SIG-M5 treated with dmso at 0.1 percent for 504 hours (cell line): Measurements from ENCODE around the gene HS6ST2.

Experiments used
- DNase-seq: peaks from one replicate; lab custom pipeline; 2025; ENCODE audit not compliant: unreplicated experiment; lab: John Stamatoyannopoulos, UW

Gene HS6ST2

DNA sequence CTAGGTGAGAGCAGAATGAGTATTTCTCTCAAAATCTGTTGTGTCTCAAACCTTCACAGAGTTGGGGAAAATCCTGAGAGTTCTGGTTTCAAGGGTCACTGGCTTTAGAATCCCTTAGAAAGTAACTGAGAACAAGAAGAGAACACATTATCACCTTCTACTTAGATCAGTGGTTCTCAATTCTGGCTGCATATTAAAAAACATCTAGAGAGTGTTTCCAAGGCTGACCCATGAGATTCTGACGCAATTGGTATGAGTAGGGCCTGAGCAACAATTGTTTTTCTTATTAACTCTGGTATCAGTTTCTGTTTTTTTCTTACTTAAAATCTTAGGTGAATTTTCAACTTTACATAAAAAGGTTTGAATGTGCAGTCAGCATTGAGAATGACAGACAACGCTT, 212.8 kb downstream of the HS6ST2 start:
- no peak for DNase-seq

DNA sequence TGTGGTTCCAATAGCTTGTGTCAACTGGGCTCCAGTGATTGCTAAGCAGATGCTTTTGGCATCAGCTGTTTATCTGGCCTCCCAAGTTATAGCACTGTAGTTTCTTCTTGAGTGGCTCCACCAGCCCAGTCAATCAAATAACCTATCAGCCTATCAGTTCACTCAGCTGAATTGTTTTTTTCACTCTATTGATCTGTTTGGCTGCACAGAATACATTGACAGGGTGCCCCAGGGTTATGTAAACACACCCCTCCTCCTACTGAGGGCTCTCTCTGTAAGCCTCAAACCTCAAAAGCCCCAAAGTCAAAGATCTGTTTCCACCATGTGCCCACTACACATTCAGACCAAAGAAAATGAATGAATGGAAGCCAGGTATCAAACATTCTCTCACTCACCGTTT, 214.0 kb downstream of the HS6ST2 start:
- no peak for DNase-seq

DNA sequence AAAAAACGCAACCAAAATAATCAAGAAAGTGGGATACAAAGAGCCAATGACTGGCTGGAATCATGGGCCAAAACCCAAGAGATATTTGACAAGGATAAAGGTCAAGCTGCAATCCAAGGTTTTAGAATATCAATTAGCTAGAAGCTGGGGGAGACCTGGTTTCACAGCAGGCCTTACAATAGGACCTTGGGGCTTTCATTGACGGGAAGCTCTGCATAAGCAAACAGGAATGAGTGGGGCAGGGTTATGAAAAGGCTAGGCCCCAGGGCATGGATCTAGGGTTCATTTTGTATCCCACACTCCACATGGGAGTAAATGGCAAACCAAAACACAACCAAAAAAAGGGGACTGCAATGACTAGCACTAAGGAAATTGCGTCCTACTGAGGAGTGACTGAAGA, 215.3 kb downstream of the HS6ST2 start:
- no peak for DNase-seq

DNA sequence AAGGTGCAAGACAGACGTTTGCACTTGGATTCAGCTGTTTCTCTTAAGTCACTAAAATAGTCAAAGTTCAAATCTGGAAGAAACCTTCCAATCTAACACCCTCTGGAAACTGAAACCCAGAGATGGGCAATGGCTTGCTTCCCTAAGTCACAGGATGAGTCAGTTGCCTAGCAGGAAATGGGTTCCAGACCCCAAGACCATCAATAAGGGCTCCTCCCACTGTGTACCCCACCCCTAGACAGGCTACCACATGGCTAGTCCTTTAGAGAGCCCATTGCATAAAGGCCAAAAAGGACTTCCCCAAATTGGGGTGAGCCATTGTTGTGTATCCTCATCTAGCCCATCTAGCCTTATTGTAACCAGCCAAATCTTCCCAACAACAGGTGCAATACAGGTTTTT, 216.2 kb downstream of the HS6ST2 start:
- no peak for DNase-seq

DNA sequence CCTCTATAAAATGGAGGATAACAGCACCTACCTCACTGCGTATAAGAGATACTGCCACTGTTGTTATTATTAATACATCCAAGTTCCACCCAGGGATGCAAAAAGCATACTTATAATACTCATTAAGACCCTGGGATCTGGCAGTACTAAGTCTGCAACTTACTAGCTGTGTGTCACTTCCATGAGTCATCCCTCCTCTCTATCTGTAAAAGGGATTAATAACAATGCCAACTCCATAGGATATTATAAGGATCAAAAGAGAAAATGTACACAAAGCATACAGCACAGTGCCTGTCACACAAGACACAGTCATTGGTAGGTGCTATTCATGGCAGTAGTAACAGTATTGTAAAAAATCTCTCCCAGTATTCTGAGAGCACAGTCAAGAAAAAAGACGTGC, 216.7 kb downstream of the HS6ST2 start:
- no peak for DNase-seq

DNA sequence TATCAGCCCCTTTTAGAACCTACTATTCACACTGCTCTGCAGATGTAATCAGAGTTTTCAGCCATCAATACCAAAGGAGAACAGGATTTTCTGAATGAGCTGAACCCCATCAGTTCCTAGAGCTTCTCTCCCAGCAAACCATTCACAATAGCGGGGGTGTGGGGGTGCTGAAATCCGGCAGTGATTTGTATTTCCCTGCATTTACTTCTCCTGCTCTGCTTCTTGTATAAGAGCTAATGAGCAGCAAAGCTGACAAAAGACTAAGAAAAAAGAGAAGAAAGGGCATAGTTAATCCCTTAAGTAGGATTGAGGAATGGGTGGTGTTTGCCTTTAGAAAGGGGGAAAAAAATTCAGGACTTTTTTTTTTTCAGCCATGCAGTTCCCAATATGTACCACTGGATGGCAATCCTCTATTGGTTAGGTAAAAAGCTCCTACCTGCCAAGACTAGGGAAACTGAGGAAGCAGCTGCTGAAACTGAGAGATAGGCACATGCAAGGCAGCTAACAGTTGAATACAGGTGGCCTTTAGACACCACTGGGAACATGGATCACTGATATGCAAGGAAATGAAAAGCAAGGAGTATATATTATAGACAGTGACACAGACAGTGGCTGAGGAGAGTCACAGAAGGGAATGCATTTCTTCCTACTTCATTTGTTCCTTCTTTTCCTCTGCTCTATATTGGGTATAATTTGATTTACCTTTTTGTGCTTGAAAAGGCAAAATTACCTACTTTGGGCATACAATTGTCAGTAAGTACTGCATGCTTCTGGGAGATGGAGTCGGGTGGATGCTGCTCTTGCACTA, 217.9 kb downstream of the HS6ST2 start:
- DNase-seq, result no peak

DNA sequence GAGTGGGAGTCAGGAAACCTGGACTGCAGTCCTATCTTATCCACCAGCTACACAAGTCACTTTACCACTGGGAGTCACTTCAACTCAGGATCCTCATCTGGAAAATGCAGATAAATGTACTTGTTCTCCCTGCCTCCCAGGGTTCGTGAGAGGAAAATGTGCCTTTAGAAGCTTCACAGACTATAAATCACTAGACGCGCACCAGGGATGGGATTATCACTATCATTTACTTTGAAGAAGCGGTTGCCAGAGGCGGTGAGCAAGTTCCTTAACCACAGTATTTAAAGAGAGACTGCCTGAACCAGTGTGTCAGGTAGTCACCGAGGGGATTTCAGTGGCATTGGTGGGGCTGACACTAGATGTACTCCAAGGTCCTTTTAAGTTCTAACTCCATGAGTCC, 219.5 kb downstream of the HS6ST2 start:
- DNase-seq, result no peak

DNA sequence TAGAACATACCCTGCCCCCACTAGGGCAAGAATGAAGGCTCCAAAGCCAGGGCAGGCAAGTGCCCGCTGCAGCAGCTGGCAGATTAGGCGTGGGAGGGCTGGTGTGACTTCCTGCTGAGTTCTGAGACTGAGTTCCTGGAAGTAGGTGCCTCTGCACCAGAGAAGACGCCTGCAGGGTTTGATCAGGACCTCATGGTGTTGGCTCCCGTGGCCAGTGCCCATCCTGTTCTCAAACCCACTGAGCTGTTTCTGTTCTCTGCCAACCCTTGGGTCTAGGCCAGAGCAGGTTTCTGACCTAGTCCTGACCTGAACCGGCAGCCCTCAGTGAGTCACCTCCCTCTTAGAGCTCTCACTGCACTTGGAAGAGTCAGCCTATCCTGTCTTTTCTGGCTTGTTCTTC, 220.7 kb downstream of the HS6ST2 start:
- DNase-seq, result no peak

DNA sequence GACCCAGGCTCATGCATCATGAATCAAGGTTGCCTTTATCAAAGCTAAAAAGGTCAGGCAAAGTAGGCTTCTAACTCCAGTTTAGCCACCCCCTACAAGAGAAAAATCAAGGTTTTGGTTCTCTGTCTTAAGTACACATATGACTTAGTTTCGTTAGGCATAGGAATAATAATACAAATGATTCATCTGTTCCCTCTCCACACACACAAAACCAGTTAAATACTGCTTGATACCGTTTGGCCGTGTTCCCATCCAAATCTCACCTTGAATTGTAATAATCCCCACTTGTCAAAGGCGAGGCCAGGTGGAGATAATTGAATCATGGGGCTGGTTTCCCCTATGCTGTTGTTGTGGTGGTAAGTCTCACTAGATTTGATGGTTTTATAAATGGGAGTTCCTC, 226.2 kb downstream of the HS6ST2 start:
- DNase-seq, result no peak

DNA sequence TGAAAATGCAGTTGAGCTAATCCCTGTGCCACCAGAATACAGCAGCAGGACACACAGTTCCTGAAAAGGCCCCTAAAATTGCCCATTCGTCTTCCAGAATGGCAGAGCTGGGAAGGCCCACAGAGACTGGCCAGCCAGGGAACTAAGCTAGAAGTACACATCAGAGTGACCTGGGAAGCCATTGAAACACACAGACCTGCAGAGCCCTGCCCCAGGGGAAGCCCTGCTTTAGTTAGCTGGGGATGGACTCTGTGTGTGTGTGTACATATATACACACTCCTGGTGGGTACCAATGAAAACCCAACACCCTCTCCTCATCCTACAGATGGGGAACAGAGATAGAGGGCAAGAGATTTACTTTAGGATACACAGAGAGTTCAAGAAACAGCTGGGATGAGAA, 227.7 kb downstream of the HS6ST2 start:
- DNase-seq, result no peak

DNA sequence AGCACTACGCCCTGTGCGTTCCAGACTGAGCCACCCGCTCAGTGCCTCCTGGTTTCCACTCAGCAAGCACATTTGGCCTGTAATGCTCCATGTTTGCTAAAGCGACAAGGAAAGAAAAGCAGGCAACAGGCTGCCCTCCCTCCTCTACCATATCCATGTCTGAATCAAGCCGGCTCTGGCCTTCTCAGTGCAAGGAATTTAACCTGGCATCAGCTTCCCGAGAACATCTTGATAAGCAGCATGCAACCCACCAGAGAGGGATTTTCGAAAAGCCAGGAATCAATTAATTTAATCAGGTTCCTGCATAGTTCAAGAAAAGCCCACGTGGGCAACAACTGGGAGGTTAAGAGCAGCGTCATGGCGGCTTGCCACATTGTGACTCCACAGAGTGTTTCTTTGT, 228.2 kb downstream of the HS6ST2 start:
- DNase-seq, result no peak

DNA sequence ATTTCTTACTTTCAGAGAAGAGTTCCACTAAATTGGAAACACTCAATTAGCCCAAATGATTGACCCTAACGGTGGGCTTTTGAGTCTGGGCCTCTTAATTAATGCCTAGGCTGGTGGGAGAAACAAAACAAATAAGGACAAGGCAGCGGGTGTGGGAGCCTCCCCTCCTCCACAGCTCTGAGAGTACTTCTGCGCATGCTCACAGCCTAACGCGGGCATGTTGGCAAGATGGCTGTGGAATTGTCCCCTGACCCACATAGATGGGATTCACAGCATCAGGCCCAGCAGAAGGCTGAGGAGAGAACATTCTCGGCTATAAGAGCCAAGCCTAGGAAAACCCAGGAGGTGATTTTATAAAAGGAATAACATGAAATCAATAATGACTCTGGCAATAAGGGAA, 230.1 kb downstream of the HS6ST2 start:
- DNase-seq, result no peak

DNA sequence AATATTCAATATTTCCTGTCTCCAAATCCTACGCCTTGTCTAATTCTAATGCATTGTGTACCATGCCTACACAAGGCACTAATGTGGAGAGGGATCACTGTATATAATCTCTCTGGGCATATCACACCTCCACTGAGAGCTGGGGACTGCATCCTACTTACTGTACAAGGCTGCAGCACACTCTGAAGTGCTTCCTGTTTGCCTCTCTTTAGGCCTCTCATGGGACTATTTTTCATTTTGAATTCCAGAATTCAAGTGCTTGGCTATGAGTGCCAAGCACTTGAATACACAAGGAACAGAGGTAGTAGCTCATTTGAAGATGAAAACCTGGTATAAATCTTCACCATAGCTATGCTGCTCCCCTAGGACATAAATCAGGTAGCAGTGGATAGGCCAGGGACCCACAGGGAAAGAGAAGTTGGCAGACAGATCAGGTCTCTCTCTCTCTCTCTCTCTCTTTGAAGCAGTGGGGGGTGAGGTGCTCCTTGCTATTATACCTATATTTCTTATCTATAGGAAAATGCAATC, 239.9 kb downstream of the HS6ST2 start:
- DNase-seq, result no peak

DNA sequence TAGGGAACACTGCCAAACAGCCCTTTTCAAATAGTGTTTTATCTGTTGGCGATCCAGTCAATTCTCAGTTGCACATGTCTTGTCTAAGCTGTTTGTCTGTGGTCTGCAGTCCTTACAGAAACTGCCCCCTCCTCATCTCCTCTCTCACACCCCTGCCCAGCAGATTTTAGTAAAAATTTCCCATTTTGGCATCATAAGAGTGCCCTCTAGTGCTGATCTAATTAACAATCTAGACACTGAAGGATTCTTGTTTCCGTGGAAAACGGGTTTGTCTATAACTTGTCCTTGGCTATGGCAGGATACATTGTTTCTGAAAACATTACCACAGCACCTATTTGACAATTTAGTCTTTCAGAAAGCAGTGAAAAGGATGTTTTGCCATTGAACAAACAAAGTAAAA, 242.4 kb downstream of the HS6ST2 start:
- DNase-seq, result no peak

DNA sequence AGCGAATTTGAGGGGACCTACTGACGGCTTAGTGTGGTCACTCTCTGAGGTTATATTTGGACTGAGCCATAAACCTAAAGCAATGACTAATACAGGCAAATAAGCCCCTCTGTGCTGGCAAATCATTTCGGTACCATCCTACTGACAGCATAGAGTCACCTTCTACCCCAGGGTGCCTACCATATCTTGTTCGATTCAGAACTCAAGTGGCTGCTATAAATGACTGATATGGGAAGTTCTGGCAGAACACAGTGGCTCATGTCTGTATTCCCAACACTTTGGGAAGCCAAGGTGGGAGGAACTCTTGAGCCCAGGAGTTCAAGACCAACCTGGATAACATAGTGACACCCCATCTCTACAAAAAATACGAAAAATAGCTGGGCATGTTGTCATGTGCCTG, 243.5 kb downstream of the HS6ST2 start:
- no peak for DNase-seq

DNA sequence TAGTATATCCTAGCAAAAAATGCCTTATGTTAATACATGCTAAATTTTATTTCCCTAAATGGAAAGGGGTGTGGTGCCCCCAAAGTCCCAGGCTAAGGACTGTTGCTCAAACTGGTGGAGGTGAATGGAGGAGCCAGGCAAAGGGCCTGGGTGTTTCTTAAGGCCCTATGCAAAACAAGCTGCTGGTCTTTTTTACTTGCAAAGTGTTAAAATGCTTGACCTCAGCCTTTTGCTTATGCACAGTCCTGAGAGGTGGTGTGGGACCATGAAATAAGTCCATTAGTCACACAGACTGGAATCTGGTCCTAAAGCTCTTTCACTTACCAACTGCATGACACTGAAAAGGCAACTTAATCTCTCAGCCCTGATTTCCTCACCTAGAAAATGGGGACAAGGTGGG, 246.1 kb downstream of the HS6ST2 start:
- no peak for DNase-seq

DNA sequence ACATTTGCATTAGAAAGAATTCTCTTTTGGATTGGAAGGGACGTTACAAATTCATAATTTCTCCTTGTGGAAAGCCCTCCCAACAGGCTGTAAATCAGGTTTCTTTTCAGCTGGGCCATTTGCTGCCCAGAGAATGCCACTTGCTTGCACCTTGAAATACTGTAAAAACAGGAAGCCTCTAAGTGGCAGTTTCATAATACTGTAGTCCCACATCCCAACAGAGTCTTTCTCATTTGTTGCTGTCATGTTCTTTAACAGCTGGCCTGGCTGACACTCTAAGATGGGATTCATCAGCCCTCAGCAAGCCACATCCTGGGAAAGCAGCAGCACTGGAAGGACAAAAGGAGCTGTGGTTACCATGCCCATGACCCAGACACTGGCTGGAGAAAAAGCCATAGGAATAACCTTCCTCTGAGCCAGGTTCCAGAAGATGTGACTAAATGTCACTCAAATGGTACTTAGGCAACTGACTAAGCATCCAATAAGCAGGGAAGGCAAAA, 247.7 kb downstream of the HS6ST2 start:
- no peak for DNase-seq

DNA sequence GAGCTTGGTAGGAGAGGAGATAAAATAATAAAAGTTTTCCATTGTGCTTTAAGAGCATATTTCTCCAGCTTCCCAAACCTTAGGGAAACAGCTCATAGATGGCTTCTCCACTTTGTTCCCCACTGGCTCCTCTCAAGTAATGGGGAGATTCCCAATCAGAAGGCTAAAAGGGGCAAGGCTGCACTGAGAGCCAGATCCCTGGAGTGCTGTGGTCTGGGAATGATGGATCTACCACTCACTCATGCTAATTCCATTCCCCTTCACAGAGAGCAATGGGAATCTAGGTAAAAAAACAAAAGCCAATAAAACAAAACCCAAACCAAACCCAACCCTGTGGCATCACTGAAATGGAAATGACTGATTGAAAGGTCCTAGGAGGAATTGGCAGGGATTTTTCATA, 249.9 kb downstream of the HS6ST2 start:
- DNase-seq, result no peak

DNA sequence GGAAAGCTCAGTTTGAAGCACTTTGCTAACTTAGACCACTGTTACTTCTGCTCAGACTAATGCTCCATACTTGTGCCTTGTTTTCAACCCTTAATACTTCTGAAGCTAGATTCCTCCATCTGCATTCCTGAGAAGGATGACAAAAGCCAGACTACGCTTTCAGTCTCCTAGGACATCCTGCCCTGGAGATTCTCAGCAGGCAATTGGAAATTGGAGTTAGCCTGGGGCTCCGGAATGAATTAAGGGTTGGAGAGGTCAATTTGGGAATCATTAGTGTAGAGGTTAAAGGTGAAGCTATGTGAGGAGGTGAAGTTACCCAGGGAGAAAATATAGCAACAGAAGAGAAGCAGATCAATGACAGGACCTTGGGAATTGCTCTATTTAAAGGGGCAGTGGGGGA, 253.7 kb downstream of the HS6ST2 start:
- no peak for DNase-seq

DNA sequence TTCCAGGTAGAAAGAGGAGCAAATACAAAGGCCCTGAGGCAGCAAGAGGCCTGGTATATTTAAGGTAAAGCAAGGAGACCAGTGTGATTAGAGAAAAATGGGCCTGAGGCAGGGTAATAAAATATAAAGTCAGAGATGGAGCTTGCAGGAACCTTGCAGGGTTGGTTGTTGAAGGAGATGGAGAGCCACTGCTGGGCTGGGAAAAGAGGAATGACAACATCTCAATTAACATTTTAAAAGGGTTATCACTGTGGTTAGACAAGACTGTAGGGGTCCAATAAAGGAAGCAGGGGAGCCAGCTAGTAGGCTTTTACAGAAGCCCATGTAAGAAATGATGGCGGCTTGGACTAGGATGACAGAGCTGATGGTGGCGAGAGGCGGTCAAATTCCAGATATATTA, 264.0 kb downstream of the HS6ST2 start:
- DNase-seq, result no peak

DNA sequence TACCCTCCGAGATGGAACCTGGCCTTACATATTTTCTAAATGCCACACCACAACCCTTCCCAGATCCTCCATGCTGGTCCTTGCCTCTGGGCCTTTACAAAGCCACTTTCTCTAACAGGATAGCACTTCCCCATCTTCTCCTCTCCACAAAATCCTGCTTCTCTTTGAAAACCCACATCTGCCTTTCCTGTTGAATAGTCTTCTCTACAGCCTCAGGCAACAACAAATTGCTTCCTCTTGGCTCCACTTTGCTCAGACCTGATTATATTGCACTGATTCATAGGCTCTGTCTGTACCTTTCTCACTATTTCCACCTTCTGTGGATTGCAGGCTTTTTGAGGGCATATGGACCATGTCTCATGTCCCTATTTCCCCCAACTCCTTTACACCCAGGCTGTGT, 265.9 kb downstream of the HS6ST2 start:
- DNase-seq, result no peak

DNA sequence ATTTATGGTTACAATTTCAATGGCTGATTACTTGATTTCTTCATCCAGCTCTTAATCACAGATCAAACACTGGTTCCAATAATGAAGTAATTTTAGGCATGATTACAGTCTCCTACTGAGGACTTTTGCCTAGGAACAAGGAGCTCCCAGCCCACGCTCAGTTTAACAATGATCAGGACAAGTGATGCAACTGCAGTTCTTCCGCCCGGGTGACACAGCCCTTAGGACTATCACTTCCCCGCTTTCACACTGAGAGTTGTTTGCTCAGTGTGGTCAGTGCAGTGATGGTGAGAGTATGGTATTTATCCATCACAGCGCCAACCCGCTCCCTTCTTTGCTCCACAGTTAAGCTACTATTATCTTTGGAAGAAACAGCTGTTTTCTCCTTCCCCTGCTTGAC, 266.4 kb downstream of the HS6ST2 start:
- peak; percentile 11 for DNase-seq
